T follicular helper cell (primary cell): ENCODE measurements around the gene METTL9.
"Not testable (repeated sequence)": the region's sequence is repeated elsewhere in the genome, so short reads cannot be mapped to it uniquely, and the experiment has no call there.

ENCODE experiments used
- DNase-seq: peaks from one replicate; pipeline ENCODE4 v3.0.0-alpha.2; 2020; ENCODE audit warnings: low read depth
- total RNA-seq, 2 experiments: gene quantifications; one replicate each; lab custom pipeline; 2026; lab: John Stamatoyannopoulos, UW

The METTL9 gene
- total RNA-seq = 77.1 to 119 reads per million in 2 experiments

- peak; percentile 90 for DNase-seq
Observed at GRCh38 chr16:21599122-21600030, at the start of gene METTL9. Gene METTL9, plus strand, starts transcription at chr16:21599577. Its CDS starts 157 bp downstream, at chr16:21599734.

GRCh38 chr16:21549975-21550374 lies 49.4 kb upstream of the METTL9 start:
- DNase-seq = not testable (repeated sequence)

DNA sequence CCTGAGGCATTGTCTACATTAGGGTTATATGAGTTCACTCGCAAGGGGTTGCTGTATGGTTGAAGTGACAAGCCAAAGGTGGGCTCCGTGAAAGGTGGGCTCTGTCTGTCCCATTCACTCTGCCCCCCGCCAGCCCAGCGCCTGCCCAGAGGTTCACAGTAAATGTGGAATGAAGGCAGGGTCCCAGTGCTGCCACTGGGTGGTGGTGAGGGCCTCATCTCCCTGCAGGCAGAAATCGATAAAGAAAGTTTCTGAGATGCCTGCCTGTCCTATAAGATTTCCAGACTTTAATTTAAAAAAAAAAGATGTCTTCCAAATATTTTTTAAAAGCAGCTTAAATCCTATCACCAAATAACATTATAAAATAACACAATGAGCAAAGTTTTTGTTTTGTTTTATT lies 48.9 kb upstream of the METTL9 start:
- DNase-seq = not testable (repeated sequence)

DNA sequence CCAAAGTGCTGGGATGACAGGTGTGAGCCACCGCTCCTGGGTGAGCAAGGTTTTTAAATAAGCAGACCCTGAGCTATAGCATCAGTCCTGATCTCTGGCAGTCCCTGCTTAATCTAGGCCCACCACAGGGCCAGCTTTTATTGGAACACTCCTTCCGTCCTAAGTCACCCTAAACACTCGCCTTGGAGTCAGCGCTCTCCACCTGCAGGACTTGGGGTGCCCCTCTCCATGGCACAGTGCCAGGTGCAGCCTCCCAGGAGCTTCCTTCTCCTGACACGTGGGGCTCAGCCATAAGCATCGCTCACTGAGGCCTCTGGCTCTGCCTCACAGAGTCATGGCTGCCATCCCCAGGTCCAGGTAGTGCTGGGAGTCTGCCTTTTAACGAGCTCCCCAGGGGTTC lies 48.3 kb upstream of the METTL9 start:
- not testable (repeated sequence) for DNase-seq

DNA sequence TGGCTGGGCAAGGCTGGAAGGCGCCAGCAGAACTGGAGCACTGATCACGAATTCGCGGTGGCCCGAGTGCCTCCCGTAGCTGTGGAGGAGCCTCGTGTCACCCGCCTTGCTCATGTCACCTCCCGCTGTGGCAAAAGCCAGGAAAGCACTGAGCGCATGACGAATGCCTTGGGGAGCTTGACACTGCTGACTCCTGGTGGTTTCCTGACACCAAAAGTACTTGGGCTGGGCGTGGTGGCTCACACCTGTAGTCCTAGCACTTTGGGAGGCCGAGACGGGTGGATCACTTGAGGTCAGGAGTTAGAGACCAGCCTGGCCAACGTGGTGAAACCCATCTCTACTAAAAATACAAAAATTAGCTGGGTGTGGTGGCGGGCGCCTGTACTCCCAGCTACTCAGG lies 47.8 kb upstream of the METTL9 start:
- not testable (repeated sequence) for DNase-seq

DNA sequence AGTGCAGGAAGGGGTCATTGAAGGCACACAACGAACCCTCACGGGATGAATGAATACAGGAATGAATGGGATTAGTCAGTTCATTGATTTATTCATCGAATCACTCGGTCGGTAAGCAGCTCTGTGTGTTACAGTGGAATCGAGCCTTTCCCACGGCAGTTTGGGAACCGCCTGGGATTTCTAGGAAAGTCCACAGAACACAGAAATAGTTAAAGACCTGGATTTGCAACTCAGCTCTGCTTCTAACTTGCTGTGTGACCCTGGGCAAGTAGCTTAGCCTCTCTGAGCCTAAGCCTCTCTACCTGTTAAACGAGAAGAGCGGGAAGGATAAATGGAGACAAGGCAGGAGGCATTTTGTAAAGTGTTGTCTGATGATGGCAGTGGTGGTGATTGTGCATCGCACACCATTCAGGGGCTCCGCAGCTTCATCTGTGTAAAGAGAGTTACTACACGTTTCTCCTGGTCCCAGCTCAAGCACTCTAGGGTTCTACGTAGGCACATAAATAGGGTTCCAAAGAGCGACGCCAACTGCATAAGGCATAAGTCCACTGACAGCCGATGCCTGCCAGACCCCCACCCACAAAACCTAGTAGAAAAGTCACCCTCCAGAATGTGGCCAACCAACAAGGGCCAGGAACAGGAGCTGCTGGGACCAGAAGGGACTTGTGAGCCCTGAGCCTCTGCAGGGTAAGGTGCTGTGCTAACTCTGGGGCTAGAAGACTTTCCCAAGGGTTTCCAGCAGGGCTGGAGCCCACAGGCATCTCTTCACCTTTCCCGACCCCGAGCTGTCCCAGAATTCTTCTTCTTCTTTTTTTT lies 45.7 kb upstream of the METTL9 start:
- DNase-seq = not testable (repeated sequence)

GRCh38 chr16:21554795-21555585 lies 44.4 kb upstream of the METTL9 start:
- DNase-seq = peak; percentile 77

GRCh38 chr16:21555621-21556020 lies 43.8 kb upstream of the METTL9 start:
- not testable (repeated sequence) for DNase-seq

DNA sequence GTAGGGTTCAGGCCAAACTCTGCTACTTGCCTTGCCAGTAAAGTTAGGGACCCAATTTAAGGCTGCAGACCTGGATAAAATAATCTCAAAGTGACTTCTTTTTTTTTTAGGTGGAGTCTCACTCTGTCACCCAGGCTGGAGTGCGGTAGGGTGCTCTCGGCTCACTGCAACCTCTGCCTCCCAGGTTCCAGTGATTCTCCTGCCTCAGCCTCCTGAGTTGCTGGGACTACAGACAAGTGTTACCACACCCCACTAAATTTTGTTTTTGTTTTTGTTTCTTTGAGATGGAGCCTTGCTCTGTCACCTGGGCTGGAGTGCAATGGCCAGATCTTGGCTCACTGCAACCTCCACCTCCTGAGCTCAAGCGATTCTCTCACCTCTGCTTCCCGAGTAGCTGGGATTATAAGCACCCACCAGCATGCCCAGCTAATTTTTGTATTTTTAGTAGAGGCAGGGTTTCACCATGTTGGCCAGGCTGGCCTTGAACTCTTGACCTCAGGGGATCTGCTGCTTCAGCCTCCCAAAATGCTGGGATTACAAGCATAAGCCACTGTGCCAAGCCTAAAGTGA lies 43.3 kb upstream of the METTL9 start:
- not testable (repeated sequence) for DNase-seq

- DNase-seq = not testable (repeated sequence)
Observed at GRCh38 chr16:21556651-21557241, 42.6 kb upstream of the METTL9 start.

- no peak for DNase-seq
Observed at GRCh38 chr16:21560462-21560861, 38.9 kb upstream of the METTL9 start.

DNA sequence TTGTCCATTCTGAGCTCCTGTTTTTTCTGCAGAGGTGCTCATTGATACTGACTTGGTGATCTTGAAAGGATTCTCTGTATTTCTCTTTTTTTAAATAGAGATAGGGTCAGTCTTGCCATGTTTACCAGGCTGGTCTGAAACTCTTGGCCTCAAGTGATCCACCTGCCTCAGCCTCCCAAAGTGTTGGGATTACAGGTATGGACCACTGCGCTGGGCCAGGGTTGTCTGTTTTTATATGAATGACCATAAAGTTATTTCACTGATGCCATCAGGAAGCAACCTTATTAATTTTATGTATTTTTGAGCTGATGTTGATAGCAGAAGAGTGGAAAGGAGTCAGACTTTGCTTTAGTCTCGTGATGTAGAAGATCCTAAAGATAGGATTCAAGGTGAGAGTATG lies 35.7 kb upstream of the METTL9 start:
- no peak for DNase-seq

GRCh38 chr16:21564367-21564766 lies 35.0 kb upstream of the METTL9 start:
- not testable (repeated sequence) for DNase-seq

DNA sequence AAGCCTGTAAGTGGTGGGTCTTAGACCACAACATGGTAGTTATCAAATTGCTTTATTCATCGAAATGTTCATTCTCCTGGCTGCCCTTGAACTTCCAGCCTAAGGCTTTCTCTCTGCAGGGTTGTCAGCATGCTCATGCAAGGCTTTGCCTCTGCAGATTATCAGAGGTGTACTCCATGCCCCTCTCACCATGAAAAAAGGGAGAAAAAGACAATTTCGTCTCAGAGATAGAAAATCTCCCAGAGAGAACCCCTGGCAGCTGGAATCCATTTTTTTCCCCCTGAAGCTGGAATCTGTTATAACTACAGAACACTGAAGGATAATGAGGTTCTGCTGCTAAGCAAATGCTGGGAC lies 33.9 kb upstream of the METTL9 start:
- no peak for DNase-seq

- no peak for DNase-seq
Observed at GRCh38 chr16:21565861-21566669, 33.3 kb upstream of the METTL9 start.

DNA sequence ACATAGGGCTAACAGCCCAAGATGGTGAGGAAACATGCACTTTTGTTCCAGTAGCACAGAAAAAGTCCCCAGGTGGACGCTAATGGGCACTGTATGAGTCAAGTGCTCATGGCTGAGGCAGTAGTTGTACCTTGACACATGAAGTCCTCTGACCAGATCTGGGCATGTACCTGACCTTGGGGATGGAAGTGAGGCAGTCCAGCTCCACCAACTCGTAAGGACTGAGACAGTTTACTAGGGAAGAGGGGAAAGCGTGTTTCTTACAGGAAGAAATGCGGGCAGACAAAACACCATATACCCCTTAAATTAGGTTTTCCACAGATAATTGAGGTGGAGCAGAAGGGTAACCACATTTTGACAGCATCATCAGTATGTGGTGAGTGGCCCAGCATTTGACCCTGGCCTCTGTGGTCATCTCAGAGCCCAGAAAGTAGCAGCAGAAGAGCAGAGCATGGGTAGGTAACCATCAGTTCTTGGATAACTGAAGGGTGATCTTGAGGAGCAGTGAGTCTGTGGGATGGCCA lies 32.4 kb upstream of the METTL9 start:
- DNase-seq = no peak

DNA sequence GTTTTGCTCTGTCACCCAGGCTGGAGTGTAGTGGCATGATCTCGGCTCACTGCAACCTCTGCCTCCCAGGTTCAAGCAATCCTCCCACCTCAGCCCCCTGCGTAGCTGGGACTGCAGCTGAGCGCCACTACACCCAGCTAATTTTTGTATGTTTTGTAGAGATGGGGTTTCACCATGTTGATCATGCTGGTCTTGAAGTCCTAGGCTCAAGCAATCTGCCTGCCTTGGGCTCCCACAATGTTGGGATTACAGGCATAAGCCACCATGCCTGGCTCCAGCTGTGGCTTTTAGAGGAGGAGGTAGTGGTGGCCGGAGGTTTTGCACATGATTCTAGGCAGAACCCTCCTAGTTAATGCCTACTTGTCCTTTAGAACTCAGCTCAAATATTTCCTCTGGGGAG lies 31.9 kb upstream of the METTL9 start:
- DNase-seq = not testable (repeated sequence)

DNA sequence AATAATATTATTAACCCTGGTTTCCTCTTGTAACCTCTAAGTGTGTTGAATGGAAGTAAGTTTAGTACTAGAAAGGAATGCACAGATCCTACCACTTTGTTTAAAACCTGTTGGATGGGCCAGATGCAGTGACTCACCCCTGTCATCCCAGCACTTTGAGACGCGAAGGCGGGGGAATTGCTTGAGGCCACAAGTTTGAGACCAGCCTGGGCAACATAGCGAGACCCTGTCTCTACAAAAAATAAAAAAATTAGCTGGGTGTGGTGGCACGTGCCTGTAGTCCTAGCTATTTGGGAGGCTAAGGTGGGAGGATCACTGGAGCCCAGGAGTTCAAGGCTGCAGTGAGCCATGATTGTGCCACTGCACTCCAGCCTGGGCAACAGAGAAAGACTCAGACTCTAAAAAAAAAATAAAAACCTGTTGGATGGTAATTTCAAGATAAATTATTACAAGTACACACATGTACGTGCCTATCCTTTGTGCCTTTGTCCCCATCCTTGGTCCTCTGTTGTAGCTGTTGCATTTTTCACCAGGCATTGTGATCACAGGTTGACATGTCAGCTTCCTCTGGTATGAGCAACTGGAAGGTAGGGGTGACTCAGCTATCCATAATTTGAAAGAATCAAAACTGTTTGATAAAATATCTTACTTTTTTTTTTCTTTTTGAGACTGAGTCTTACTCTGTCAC lies 30.7 kb upstream of the METTL9 start:
- no peak for DNase-seq

- no peak for DNase-seq
Observed at GRCh38 chr16:21570676-21571017, 28.7 kb upstream of the METTL9 start.

- DNase-seq = not testable (repeated sequence)
Observed at GRCh38 chr16:21573506-21573905, 25.9 kb upstream of the METTL9 start.
